GM19467 (cell line): ENCODE results near the gene FMOD.

ENCODE experiments used
- ATAC-seq: cut with Tn5 transposase; IDR thresholded peaks from one replicate; pipeline ENCODE4 v1.9.1; 2021; ENCODE audit warnings: mild to moderate bottlenecking, moderate library complexity; ENCODE audit not compliant: unreplicated experiment

The FMOD gene

GRCh38 chr1:203351037-203351625 lies at the start of gene FMOD:
Gene FMOD, minus strand, starts transcription at chr1:203351122. Its CDS starts 2,852 bp downstream, at chr1:203348270.
- no peak for ATAC-seq

- ATAC-seq: no peak
Measured at GRCh38 chr1:203396595-203397194, 45.8 kb upstream of the FMOD start.

GRCh38 chr1:203395751-203396150 lies 44.8 kb upstream of the FMOD start:
- ATAC-seq: no peak

DNA sequence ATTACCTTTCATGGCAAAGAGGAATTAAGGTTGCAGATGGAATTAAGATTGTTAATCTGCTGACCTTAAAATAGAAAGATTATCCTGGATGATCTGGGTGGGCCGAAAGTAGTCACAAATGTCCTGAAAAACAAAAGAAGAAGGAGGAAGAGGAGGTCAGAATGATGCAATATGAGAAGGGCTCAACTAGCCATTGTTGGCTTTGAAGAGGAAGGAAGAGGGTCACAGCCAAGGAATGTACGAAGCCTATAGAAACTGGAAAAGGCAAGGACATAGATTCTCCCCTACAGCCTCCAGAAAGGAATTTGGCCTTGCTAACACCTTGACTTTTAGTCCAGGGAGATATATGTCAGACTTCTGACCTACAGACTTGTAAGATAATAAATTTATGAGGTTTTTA lies 39.4 kb upstream of the FMOD start:
- ATAC-seq: no peak

GRCh38 chr1:203388683-203389082 lies 37.8 kb upstream of the FMOD start:
- ATAC-seq: no peak

GRCh38 chr1:203382026-203382425 lies 31.1 kb upstream of the FMOD start:
- ATAC-seq: no peak

- ATAC-seq: no peak
Measured at GRCh38 chr1:203381151-203381751, 30.3 kb upstream of the FMOD start.

- no peak for ATAC-seq
Measured at GRCh38 chr1:203380420-203381150, 29.7 kb upstream of the FMOD start.

DNA sequence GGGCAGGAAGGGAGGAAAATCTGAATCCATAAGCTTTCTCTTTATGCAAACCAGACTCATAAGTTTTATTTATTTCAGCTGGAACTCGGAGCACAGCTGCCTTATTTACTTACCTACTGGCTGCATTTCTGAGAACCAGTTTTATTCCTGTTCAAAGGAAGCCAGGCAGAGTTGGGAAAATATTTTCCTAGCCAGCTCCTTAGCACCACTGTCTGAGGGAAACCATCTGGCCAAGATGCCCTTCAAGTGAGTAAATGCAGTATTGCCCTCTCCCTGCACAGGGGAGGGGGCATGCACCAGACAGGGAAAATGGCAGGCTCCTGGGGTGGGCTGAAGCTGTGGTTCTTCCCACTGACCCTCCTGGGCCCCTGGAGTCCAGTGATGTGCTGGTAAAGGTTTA lies 28.9 kb upstream of the FMOD start:
- no peak for ATAC-seq

DNA sequence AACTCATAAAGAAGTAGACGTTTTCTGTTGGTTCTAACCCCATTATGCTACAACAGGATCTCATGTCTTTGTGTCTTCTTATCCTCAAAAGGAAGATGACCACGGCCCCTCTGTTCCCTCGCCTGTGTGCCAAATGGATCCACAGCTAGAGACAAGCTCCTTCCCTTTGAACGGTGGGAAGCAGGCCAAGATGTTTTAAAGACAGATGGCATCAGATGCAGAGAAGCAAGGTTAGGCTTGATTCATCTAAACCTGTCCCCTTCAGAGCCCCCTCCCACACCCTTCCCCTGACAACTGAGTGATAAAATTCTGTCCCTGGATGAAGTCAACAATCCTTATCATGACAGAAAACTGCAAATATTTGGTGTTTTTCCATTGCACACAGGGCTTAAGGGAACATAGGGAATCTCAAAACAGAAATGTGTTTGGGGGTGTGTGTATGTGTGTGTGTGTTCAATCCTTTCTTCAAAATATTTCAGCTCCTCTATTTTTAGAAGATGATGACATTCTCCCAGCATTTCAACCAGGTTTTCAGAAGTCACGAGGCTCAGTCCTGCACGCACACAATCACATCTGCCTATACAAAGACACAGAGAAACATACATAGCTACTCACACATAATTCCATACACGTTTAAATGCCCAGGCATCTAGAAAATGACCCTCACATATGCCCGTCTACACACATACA lies 27.8 kb upstream of the FMOD start:
- no peak for ATAC-seq

- ATAC-seq: no peak
Measured at GRCh38 chr1:203373991-203374390, 23.1 kb upstream of the FMOD start.

GRCh38 chr1:203373002-203373401 lies 22.1 kb upstream of the FMOD start:
- ATAC-seq: no peak

- ATAC-seq: no peak
Measured at GRCh38 chr1:203371288-203371687, 20.4 kb upstream of the FMOD start.

- ATAC-seq: no peak
Measured at GRCh38 chr1:203369666-203370065, 18.7 kb upstream of the FMOD start.

DNA sequence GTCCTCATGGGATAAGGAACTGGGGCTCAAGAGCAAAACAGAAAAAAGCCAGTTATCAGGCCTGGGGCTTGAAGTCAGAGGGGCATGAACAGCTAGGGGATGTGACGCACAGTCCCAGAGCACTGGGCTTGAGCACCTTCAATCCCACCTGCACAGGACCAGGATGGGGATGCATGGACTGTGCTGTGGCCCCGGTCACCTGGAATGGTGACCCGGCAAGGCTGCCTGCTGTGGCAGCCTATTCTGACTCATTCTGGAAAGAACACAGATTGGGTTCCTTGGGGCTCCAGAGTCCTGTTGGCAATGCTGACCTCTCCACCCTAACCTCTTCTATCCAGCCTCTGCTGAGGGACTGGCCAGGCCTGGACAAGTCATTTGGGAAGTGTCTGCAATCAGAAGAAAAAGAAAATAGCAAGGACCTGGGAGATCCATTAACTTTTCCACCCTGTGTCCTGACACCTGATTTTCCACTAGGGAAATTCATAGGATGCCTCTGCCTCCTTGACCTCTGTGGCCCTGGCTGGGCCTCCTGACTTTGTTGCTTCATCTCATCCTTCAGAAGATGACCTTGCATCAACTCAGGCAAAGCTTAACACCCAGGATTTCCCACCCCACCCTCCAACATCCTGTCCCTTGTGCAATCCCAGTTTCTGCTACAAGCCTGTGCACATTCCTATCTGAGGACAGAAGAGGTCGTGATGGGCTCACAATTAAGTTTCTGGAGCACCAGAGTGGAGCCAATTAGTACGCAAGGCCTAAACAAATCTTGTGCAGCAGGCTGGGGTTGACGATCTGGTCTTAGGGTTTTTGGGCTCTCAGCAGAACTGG lies 17.9 kb upstream of the FMOD start:
- no peak for ATAC-seq

DNA sequence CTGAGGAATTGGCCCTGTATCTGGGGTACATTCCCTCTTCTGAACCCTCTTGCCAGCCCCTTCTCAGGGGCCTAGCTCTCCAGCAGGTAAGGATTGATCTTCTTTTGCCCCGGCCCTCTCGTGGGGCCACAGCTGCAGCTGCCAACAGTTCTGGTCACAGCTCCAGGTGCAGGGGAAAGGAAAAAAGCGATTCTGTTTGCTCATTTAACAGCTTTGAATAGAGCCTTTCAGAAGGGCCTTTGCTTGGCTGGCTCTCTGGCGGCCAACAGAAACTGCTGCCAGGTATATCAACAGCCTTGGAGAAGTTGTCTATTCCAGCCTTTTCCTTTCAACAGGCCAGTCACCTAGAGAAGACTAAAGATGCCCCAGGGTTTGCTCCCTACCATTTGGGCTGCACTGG lies 16.1 kb upstream of the FMOD start:
- ATAC-seq: no peak

- no peak for ATAC-seq
Measured at GRCh38 chr1:203366476-203366875, 15.6 kb upstream of the FMOD start.

DNA sequence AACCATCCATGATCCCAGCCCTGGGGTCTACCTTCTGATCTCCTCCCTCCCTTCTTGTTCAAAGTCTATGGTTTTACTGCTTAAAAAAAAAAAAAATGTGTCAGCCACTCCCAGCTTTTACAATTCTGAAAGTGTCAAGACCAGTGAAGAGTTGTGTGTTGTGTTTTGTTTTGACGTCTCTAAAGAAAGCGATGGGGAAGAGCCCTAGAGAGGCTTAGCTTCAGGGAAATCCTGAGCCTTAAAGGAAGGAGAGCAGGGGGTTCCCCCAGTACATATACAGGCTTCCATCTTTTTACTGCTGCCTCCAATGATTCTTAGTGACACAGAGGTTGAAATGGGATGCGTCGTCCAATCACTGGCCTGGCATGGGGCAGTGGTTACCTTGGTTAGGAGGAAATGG lies 13.9 kb upstream of the FMOD start:
- ATAC-seq: no peak

DNA sequence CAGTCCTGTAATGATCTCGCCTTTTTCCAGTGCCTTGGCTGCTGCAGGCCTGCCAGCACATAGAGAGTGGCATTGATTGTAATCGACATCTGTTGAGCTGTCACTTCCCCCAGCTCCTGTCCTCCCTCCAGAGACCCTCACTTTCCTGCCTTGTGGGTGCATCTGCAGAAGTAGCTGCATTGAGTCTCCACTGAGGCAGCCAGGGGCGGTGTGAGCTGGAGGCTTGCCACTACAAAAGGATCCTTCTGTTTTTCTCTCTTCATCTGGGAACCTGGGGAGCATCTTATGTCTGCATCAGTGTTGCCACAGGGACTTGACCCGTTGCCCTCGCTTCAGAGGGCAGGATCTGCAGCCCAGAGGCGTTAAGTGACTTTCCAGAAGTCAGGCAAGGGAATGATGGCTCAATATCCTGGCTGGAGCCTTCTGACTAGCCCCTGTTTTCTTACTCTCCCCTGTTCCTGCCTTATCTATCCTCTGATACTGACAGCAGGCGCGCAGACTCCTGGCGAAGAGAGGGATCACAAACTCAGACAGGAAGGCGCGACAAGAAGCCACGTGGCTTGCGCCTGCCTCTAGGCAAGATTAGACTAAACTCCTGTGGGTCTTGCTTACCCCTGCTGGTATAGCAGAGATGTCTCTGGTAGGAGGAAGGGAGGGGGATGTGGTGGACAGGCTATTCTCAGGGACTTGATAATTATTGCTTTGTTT lies 13.3 kb upstream of the FMOD start:
- no peak for ATAC-seq

DNA sequence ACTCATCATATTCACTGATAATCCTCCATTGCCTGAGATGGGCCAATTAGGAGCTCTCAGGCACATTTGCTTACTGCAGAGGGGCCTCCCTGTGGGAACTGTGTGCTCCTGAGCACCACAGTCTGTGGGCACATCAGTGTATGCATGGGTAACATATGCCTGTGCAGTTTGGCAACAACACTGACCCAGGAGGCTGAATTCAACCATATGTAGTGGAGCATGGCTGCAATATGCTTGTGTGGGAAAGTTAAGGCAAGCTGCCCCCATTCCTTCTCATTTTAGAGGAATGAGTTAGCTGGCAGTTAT lies 11.8 kb upstream of the FMOD start:
- ATAC-seq: no peak
